ENCODE results near the gene POU2AF1.

DNA sequence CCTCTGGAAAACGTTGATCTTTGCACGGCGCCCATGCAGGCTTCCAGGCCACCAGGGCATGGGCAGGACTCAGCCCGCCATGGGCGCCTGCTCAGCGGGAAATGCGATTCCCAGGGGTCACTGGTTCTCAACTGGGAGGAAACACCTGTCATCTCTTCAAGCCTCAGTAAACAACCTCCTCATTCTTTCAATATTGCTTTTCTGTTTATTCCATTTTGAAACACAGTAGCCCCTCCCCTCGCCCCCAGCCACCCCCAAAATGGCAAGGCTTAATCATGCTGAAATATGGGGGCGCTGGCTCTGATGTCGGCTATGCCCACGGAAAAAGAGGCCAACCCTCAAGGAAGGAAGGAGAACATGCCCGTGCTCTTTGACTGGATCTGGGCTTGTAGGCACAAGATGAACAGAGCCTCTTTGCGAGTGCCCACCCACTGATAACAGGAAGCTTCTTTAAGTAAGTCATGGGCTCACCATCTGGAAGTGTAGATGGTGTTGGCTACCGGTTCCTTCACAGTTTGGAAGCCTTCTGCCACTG is 594 bp upstream of the POU2AF1 start:
- TF ChIP-seq, protein P1, sequence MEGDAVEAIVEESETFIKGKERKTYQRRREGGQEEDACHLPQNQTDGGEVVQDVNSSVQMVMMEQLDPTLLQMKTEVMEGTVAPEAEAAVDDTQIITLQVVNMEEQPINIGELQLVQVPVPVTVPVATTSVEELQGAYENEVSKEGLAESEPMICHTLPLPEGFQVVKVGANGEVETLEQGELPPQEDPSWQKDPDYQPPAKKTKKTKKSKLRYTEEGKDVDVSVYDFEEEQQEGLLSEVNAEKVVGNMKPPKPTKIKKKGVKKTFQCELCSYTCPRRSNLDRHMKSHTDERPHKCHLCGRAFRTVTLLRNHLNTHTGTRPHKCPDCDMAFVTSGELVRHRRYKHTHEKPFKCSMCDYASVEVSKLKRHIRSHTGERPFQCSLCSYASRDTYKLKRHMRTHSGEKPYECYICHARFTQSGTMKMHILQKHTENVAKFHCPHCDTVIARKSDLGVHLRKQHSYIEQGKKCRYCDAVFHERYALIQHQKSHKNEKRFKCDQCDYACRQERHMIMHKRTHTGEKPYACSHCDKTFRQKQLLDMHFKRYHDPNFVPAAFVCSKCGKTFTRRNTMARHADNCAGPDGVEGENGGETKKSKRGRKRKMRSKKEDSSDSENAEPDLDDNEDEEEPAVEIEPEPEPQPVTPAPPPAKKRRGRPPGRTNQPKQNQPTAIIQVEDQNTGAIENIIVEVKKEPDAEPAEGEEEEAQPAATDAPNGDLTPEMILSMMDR (conservative IDR thresholded peaks at IDR 0.05; ENCODE audit: low read depth, low read length) = no peak
- TF ChIP-seq EZH2 (IDR thresholded peaks at IDR 0.05; ENCODE audit: low read length, unreplicated experiment) = no peak

All from PC-3 (cell line).